ENCODE data around the gene GRIN2C.

DNA sequence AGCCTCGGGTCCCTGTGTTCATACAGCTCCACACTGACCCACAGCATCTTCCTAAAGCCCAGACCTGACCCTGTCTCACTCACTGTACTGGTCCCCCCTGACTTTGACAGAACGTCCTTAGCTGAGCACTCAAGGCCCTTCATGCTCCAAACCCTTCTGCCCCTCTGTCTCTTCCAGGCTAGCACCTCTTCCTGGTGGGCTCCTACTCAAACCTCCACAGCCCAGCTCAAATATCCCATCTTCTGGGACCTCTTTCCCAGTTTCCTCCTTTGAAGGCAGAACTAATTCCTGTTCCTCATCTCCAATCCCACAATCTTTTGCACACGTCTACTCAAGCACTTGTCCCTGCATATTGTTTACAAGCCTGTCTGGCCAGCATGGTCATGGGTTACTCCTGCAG lies 8.8 kb downstream of the GRIN2C start:
- TF ChIP-seq, protein P1, sequence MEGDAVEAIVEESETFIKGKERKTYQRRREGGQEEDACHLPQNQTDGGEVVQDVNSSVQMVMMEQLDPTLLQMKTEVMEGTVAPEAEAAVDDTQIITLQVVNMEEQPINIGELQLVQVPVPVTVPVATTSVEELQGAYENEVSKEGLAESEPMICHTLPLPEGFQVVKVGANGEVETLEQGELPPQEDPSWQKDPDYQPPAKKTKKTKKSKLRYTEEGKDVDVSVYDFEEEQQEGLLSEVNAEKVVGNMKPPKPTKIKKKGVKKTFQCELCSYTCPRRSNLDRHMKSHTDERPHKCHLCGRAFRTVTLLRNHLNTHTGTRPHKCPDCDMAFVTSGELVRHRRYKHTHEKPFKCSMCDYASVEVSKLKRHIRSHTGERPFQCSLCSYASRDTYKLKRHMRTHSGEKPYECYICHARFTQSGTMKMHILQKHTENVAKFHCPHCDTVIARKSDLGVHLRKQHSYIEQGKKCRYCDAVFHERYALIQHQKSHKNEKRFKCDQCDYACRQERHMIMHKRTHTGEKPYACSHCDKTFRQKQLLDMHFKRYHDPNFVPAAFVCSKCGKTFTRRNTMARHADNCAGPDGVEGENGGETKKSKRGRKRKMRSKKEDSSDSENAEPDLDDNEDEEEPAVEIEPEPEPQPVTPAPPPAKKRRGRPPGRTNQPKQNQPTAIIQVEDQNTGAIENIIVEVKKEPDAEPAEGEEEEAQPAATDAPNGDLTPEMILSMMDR (IDR thresholded peaks at IDR 0.05; ENCODE audit: low read length): no peak
- TF ChIP-seq EZH2 (optimal IDR thresholded peaks at IDR 0.05; ENCODE audit: low read depth, low read length): no peak
